ENCODE results near the gene SCRT2. TPM values are rescaled to one million over a fixed set of nuclear protein-coding genes. Genes with fewer than 3 reads are reported as not detected.

SCRT2 gene
- total and polyA plus RNA-seq, 9 donors, result not detected

DNA sequence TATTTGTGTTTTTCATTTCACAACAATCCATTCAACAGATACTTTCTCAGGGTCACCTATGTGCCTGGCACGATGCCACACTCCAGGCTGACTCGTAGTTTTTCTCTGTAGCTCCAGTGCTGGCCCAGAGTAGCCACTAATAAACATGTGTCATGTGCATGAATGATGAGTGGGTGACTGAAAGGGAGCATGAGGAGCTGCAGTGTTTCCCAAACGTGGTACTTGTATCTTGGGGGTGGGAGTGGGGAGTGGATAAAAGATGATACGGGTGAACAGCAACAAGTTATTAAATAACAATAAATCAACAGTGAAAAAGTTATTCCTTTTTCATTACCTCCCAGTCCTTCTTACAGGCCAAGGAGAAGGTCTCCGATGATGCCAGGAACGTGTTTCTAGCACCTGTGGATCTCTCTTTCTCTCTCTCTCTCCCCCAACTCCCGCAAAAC, 39.7 kb downstream of the SCRT2 start:
- no peaks in the 10 kb centered on the region for H3K4me1 ChIP-seq (ENCODE audit: insufficient read depth)
- H3K4me3 ChIP-seq, result no peak overlapping the region
- H3K36me3 ChIP-seq, result no peaks in the 10 kb centered on the region
- H3K27ac ChIP-seq, result no peak overlapping the region
- no peak for DNase-seq
- TF ChIP-seq POLR2A (IDR thresholded peaks at IDR 0.05) (no peak), EP300 (IDR thresholded peaks at IDR 0.05) (no peak)
- TF ChIP-seq, protein P1, sequence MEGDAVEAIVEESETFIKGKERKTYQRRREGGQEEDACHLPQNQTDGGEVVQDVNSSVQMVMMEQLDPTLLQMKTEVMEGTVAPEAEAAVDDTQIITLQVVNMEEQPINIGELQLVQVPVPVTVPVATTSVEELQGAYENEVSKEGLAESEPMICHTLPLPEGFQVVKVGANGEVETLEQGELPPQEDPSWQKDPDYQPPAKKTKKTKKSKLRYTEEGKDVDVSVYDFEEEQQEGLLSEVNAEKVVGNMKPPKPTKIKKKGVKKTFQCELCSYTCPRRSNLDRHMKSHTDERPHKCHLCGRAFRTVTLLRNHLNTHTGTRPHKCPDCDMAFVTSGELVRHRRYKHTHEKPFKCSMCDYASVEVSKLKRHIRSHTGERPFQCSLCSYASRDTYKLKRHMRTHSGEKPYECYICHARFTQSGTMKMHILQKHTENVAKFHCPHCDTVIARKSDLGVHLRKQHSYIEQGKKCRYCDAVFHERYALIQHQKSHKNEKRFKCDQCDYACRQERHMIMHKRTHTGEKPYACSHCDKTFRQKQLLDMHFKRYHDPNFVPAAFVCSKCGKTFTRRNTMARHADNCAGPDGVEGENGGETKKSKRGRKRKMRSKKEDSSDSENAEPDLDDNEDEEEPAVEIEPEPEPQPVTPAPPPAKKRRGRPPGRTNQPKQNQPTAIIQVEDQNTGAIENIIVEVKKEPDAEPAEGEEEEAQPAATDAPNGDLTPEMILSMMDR (IDR thresholded peaks at IDR 0.05), result no peak
- intact Hi-C loops (cut with DNase I), result no loop called here
- no peaks in the 10 kb centered on the region for H3K9me3 ChIP-seq
- WGBS, 3 donors, result 9 to 19% (median 15%) methylated on average over 7 of the region's 7 CpGs
- H3K27me3 ChIP-seq, result no peaks in the 10 kb centered on the region

DNA sequence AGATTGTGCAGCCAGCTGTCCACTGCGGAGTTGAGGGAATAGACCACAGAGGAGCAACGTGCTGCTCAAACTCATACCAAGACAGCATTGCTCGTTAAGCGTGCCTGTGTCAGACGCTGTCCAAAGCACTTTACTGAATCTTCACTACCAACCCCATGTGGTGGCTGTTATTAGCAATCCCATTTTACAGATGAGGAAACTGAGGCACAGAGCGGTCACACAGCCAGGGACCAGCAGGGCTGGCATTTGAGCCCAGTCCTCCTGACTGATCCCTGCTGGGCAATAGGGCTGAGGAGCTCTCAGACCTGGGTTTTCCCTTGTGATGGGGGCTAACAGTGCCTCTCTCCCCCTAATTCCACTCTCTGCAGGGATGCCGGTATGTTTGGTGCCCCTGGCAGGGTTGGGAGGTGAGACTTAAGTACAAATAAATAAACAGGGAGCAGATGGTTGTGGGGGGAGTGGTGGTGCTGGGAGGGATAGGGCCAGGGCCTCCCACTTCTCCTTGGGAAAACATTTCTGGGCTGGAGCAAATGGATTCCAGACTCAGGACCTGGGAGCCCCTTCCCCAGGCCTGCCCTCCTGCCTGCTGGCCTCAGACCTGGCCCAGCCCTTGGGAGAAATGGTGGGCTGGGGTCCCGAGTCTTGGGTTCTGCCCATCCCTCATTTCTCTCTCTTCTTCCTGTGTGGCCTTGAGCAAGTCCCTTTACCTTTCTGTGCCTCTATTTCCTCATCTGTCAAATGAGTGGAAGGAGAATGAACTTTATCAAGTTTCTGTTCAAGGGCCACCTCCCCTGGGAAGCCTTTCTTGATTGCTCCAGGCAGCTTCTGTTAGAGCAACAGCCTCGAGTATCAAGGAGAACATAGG, 40.3 kb downstream of the SCRT2 start:
- no peaks in the 10 kb centered on the region for H3K4me1 ChIP-seq (ENCODE audit: insufficient read depth)
- intact Hi-C loops (cut with DNase I), result no loop called here
- no peak for DNase-seq
- no peaks in the 10 kb centered on the region for H3K36me3 ChIP-seq
- TF ChIP-seq POLR2A (IDR thresholded peaks at IDR 0.05) (no peak), EP300 (IDR thresholded peaks at IDR 0.05) (no peak)
- TF ChIP-seq, protein P1 (IDR thresholded peaks at IDR 0.05), result no peak
- H3K27ac ChIP-seq, result no peak overlapping the region
- H3K9me3 ChIP-seq, result no peaks in the 10 kb centered on the region
- H3K4me3 ChIP-seq, result no peak overlapping the region
- H3K27me3 ChIP-seq, result no peaks in the 10 kb centered on the region
- 48 to 62% (median 57%) methylated on average over 9 of the region's 9 CpGs for WGBS, 3 donors

DNA sequence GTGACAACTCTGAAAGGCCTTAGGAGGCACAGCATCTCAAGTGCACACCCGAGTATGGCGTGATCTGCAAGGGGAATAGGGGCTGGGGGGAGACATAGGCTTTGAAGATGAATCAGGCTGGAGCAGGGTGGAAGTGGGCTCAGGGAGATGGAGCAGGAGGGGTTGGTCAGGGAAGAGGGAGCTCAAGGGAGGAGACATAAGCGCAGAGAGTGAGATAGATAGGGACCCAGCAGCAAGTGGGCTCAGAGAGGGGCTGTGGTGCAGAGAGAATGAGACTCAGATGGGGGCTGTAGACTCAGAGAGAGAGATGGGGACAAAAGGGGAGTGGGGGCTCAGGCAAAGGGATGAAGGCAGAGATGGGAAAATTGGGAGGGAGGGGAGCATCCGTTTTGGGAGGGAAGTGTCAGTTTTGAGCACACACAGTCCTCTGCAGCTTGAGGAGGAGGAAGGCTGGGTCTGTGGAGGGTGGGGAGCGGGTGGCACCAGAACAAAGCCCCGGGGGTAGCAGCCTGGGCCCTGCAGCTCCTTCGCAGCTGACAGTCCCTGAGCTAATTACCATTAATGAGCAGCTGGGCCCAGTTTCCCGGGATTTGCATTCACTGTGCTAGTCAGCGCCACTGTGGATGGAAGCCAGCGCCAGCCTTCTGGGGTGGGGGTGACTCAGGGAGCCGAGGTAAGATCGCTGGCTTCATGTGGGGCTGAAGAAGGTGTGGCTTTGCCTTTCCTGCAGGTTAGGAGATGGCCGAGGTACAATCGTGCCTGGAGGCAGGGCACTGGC, 41.3 kb downstream of the SCRT2 start:
- Histone ChIP-seq H3K27me3 (no peaks in the 10 kb centered on the region), H3K36me3 (no peaks in the 10 kb centered on the region), H3K4me3 (no peak overlapping the region), H3K9me3 (no peaks in the 10 kb centered on the region), H3K4me1 (ENCODE audit: insufficient read depth) (no peaks in the 10 kb centered on the region), H3K27ac (no peak overlapping the region)
- DNase-seq, result no peak
- intact Hi-C loops (cut with DNase I), result no loop called here
- TF ChIP-seq POLR2A (IDR thresholded peaks at IDR 0.05) (no peak), EP300 (IDR thresholded peaks at IDR 0.05) (no peak)
- TF ChIP-seq, protein P1 (IDR thresholded peaks at IDR 0.05), result no peak
- 59 to 64% (median 61%) methylated on average over 14 of the region's 14 CpGs for WGBS, 3 donors

DNA sequence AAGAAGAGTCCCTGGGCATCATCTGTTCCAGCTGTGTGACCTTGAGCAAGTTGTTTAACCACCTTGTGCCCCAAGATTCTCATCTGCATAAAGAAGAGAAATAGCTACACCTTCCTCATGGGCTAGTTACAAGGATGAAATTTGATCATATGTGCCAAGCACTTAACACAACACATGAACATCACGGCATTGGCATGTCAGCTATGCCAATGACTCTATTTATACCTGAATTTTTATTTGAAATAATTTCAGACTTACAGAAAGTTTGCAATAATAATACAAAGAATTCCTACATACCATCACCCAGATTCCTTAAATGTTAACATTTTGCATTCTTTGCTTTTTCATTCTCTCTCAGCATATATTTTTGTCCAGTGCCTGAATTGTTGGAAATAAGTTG, 44.5 kb downstream of the SCRT2 start:
- Histone ChIP-seq H3K36me3 (no peaks in the 10 kb centered on the region), H3K9me3 (no peaks in the 10 kb centered on the region), H3K4me3 (no peak overlapping the region), H3K27ac (no peak overlapping the region), H3K4me1 (ENCODE audit: insufficient read depth) (no peaks in the 10 kb centered on the region), H3K27me3 (no peaks in the 10 kb centered on the region)
- TF ChIP-seq POLR2A (IDR thresholded peaks at IDR 0.05), result no peak
- TF ChIP-seq EP300 (IDR thresholded peaks at IDR 0.05), result no peak
- TF ChIP-seq, protein P1 (IDR thresholded peaks at IDR 0.05), result no peak
- WGBS, 3 donors, result 50 to 68% (median 58%) methylated on average over 1 of the region's 1 CpG
- intact Hi-C loops (cut with DNase I), result no loop called here
- no peak for DNase-seq

Data from ovary (tissue), 9 donors.